IMR-90 (cell line): Measurements from ENCODE around the gene SLC43A2. TPM values are rescaled to one million over a fixed set of nuclear protein-coding genes. Genes with fewer than 3 reads are reported as not detected.

ENCODE experiments used
- ATAC-seq: fragments of 200-7000 bp; cut with Tn5 transposase; 2 replicates; pipeline ENCODE4 v1.9.1; 2020; ENCODE audit warnings: low read depth, mild to moderate bottlenecking, moderate library complexity
- BruUV-seq: library from RNA; stranded (reverse); fragments of 400-500 nt; replicated peaks from 2 replicates; lab custom pipeline; 2021; lab: Mats Ljungman, UMichigan
- CTCF ChIA-PET: fragments of 300-600 bp; formaldehyde crosslinking; extraction: SDS; loops from one replicate; lab custom pipeline; 2021; ENCODE audit warnings: antibody characterized with exemption; lab: Yijun Ruan, JAX
- POLR2A ChIA-PET: fragments of 300-600 bp; sonication (Branson Sonifier 250); formaldehyde crosslinking; loops from one replicate; lab custom pipeline; 2022; ENCODE audit warnings: antibody characterized with exemption; ENCODE audit not compliant: unreplicated experiment; lab: Charles Lee
- DNase-seq: peaks from one replicate; pipeline ENCODE4 v3.0.0; 2013
- H2AFZ ChIP-seq: replicated peaks from 2 replicates; pipeline ENCODE3; 2013; ENCODE audit warnings: low read length, mild to moderate bottlenecking; ENCODE audit not compliant: poor library complexity
- H2AK5ac ChIP-seq: 2 replicates; pipeline ENCODE4 v1.6.1; 2013; ENCODE audit warnings: low read depth, low read length, inconsistent platforms
- H2AK9ac ChIP-seq: replicated peaks from 2 replicates; pipeline ENCODE3; 2013; ENCODE audit warnings: mild to moderate bottlenecking, low read depth, low read length, moderate library complexity; ENCODE audit not compliant: poor library complexity
- H2BK120ac ChIP-seq: 2 replicates; pipeline ENCODE4 v1.6.1; 2013; ENCODE audit warnings: low read depth, low read length, inconsistent platforms
- H2BK15ac ChIP-seq: 3 replicates; pipeline ENCODE4 v1.6.1; 2013; ENCODE audit warnings: low read depth, low read length, inconsistent platforms
- H2BK20ac ChIP-seq: 2 replicates; pipeline ENCODE4 v1.6.1; 2013; ENCODE audit warnings: low read depth, mild to moderate bottlenecking, inconsistent platforms, low read length, moderate library complexity
- H2BK5ac ChIP-seq: 2 replicates; pipeline ENCODE4 v1.6.1; 2013; ENCODE audit warnings: mild to moderate bottlenecking, low read depth, low read length, inconsistent platforms; ENCODE audit not compliant: poor library complexity, severe bottlenecking
- H3K14ac ChIP-seq: replicated peaks from 2 replicates; pipeline ENCODE4 v1.6.1; 2013; ENCODE audit warnings: low read depth, low read length, inconsistent platforms
- H3K18ac ChIP-seq: 2 replicates; pipeline ENCODE4 v1.6.1; 2013; ENCODE audit warnings: low read depth, low read length, control low read depth
- H3K23ac ChIP-seq: 2 replicates; pipeline ENCODE4 v1.6.1; 2013; ENCODE audit warnings: low read depth, low read length, inconsistent platforms
- H3K27ac ChIP-seq: 2 replicates; pipeline ENCODE4 v1.5.1; 2013; ENCODE audit warnings: mild to moderate bottlenecking, control low read depth, low read length; ENCODE audit not compliant: insufficient read depth
- H3K27me3 ChIP-seq: 2 replicates; pipeline ENCODE4 v1.6.1; 2013; ENCODE audit warnings: low read length; ENCODE audit not compliant: control insufficient read depth, insufficient read depth
- H3K36me3 ChIP-seq: 2 replicates; pipeline ENCODE4 v1.6.1; 2013; ENCODE audit warnings: low read length, mixed read lengths; ENCODE audit not compliant: control insufficient read depth, insufficient read depth
- H3K4ac ChIP-seq: 2 replicates; pipeline ENCODE4 v1.6.1; 2013; ENCODE audit warnings: low read depth, low read length, inconsistent platforms
- H3K4me1 ChIP-seq: 2 replicates; pipeline ENCODE4 v1.6.1; 2013; ENCODE audit warnings: low read length, mixed read lengths; ENCODE audit not compliant: control insufficient read depth, insufficient read depth
- H3K4me2 ChIP-seq: 2 replicates; pipeline ENCODE4 v1.6.1; 2013; ENCODE audit warnings: low read depth, mild to moderate bottlenecking, control low read depth, low read length, moderate library complexity
- H3K4me3 ChIP-seq: 2 replicates; pipeline ENCODE4 v1.5.1; 2013; ENCODE audit warnings: low read depth, mild to moderate bottlenecking, control low read depth, low read length, moderate library complexity; ENCODE audit not compliant: insufficient read depth
- H3K56ac ChIP-seq: 2 replicates; pipeline ENCODE4 v1.6.1; 2013; ENCODE audit warnings: low read length, inconsistent platforms; ENCODE audit not compliant: insufficient read depth; ENCODE audit errors: extremely low read depth
- H3K79me1 ChIP-seq, 2 experiments: 2 replicates each; pipeline ENCODE4 v1.6.1; 2013; ENCODE audit warnings: low read length in 2 of 2, inconsistent platforms in 1 of 2, low read depth in 1 of 2
- H3K9ac ChIP-seq: 2 replicates; pipeline ENCODE4 v1.6.1; 2013; ENCODE audit warnings: low read depth, low read length, control low read depth
- H3K9me1 ChIP-seq: 2 replicates; pipeline ENCODE4 v1.6.1; 2013; ENCODE audit warnings: low read length, inconsistent platforms; ENCODE audit not compliant: insufficient read depth
- H3K9me3 ChIP-seq: 2 replicates; pipeline ENCODE4 v1.6.1; 2013; ENCODE audit warnings: low read length; ENCODE audit not compliant: control insufficient read depth, insufficient read depth
- H4K20me1 ChIP-seq: 2 replicates; pipeline ENCODE4 v1.6.1; 2013; ENCODE audit warnings: low read length, inconsistent platforms; ENCODE audit not compliant: insufficient read depth
- H4K5ac ChIP-seq: 2 replicates; pipeline ENCODE4 v1.6.1; 2013; ENCODE audit warnings: mild to moderate bottlenecking, low read depth, low read length, control low read depth
- H4K8ac ChIP-seq, 2 experiments: 2 replicates each; pipeline ENCODE4 v1.6.1; 2013; ENCODE audit warnings: low read depth in 2 of 2, low read length in 2 of 2, control low read depth in 1 of 2, inconsistent platforms in 1 of 2
- H4K91ac ChIP-seq: 2 replicates; pipeline ENCODE4 v1.6.1; 2013; ENCODE audit warnings: low read depth, low read length, inconsistent platforms; ENCODE audit not compliant: insufficient read depth
- BHLHE40 ChIP-seq: fragments of 150-350 bp; IDR thresholded peaks from 2 replicates; pipeline ENCODE4 v1.6.1; 2016; ENCODE audit warnings: mild to moderate bottlenecking, low read depth, low read length
- MAFK ChIP-seq: IDR thresholded peaks from 2 replicates; pipeline ENCODE4 v1.6.1; 2012; ENCODE audit warnings: low read depth, low read length, improper control_type of control experiment
- POLR2A ChIP-seq: IDR thresholded peaks from 2 replicates; pipeline ENCODE4 v1.6.1; 2012; ENCODE audit warnings: mild to moderate bottlenecking, low read depth, low read length
- RFX5 ChIP-seq: IDR thresholded peaks from 2 replicates; pipeline ENCODE4 v1.8.0; 2012; ENCODE audit warnings: low read depth, mild to moderate bottlenecking, low read length, moderate library complexity
- SMC3 ChIP-seq: fragments of 150-350 bp; IDR thresholded peaks from 2 replicates; pipeline ENCODE4 v1.6.1; 2016; ENCODE audit warnings: low read depth, mild to moderate bottlenecking, antibody characterized with exemption, low read length, moderate library complexity
- WGBS, 2 experiments: methylation state at CpG; one replicate each; pipeline versions ENCODE4 v1.1.5 to v1.1.7; 2013; ENCODE audit warnings: missing lambda C conversion rate in 2 of 2; ENCODE audit not compliant: insufficient read length in 1 of 2; ENCODE audit errors: extremely low coverage in 2 of 2; 5-methylcytosine and 5-hydroxymethylcytosine counted together
- dilution Hi-C: fragments of 300-500 bp; cut with HindIII; formaldehyde crosslinking; loops from one replicate; pipeline ENCODE4 v1.14.3; 2018; ENCODE audit warnings: low sequenced_read_pairs; ENCODE audit not compliant: unreplicated experiment
- in situ Hi-C: fragments of 300-500 bp; cut with MboI; formaldehyde crosslinking; loops from 3 replicates; pipeline ENCODE4 v1.14.3; 2019; ENCODE audit warnings: low sequenced_read_pairs, inconsistent platforms, mixed read lengths
- intact Hi-C: fragments of 100-400 bp; cut with micrococcal nuclease; formaldehyde crosslinking; loops from 2 replicates; pipeline ENCODE4 v1.10.0; 2022
- polyA plus RNA-seq, 3 experiments: library from polyadenylated mRNA; depleted of rRNA; stranded (reverse); fragments of >200 nt; gene quantifications; 2 replicates each; pipeline ENCODE4 v1.2.3, GENCODE V29; 2012; ENCODE audit warnings: low replicate concordance in 1 of 3
- total RNA-seq: library from RNA; depleted of rRNA; stranded (reverse); fragments of >200 nt; gene quantifications from 2 replicates; pipeline ENCODE4 v1.2.3, GENCODE V29; 2012

Gene SLC43A2
- total and polyA plus RNA-seq, 2 of the 4 experiments (the other 2 are of a cell fraction): 3.8 to 9.0 TPM

DNA sequence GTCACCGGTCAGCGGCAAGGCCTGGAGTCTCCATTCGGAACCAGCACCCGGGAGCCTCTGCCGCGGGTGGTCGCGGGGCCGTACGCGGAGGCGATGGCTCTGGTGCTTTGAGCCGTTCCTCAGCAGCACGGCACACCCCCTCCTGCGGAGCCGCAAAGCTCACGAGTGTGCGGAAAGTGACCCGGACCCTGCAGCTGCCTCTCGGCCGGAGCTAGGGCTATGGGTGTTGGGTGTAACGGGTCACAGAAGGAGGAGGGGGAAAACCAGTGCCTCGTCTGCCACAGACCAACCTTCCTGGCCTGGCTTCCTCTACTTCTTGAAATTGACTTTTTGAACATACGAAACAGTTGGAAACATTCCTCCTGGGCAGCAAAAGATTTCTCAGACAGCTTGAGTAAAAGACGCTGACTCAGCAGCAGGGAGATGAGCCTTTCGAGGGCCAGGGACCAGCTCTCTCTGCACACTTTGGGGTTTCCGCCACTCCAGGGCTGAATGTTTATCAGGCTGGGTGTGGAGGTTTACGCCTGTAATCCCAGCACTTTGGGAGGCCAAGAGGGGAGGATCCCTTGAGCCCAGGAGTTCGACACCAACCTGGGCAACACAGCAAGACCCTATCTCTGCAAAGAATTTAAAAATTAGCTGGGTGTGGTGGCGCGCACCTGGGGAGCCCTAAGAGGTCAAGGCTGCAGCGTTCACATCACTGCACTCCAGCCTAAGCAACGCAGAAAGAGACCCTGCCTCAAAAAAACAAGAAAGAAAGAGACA is 39.6 kb downstream of the SLC43A2 start:
- CTCF ChIA-PET: interaction anchor here (0.6 to 2.0 kb wide), 2 partner anchors 15 to 19 kb away, joined by 5 to 8 read pairs; no protein-coding TSS in a partner anchor
- Histone ChIP-seq H3K27ac (no peak overlapping the region), H3K4ac (peak overlapping the region; percentile 2), H3K27me3 (no peaks in the 10 kb centered on the region), H3K9me3 (no peaks in the 10 kb centered on the region), H3K56ac (no peak overlapping the region), H3K14ac (no peak overlapping the region), H2AK5ac (peak overlapping the region; percentile 75), H3K23ac (no peak overlapping the region; the same call in 1 of the 2 replicates), H3K4me2 (no peak overlapping the region), H4K8ac (no peak overlapping the region), H2BK20ac (peak overlapping the region; percentile 0), H3K18ac (no peak overlapping the region), H4K5ac (no peak overlapping the region; the same call in 1 of the 2 replicates), H2AFZ (no peak overlapping the region), H3K4me3 (no peak overlapping the region), H2BK5ac (no peak overlapping the region), H3K4me1 (peaks cover 17% of the 10 kb centered on the region), H3K9me1 (peaks cover 10% of the 10 kb centered on the region), H4K20me1 (peaks cover 7% of the 10 kb centered on the region), H2BK15ac (0 out of 3 replicates have a peak overlapping the region, but pooled peaks have one; percentile 0), H4K91ac (no peak overlapping the region), H2AK9ac (no peak overlapping the region), H2BK120ac (peak overlapping the region; percentile 11), H3K79me1 (no peaks in the 10 kb centered on the region), H3K9ac (no peak overlapping the region), H3K36me3 (no peaks in the 10 kb centered on the region)
- in situ Hi-C loops: no loop called here
- dilution Hi-C loops: no loop called here
- ATAC-seq (no peak), DNase-seq (no peak)
- intact Hi-C loops: no loop called here
- POLR2A ChIA-PET: no interaction called here
- TF ChIP-seq BHLHE40: no peak
- TF ChIP-seq SMC3: no peak
- no peak for TF ChIP-seq RFX5
- peak; percentile 98 for TF ChIP-seq MAFK
- no peak for TF ChIP-seq POLR2A
- WGBS, 2 experiments: 96% methylated on average over 13 of the region's 33 CpGs; no CpG with 5 or more reads in 1 of the 2 experiments
- BruUV-seq: no TSS peak
